C4-2B (cell line): ENCODE results near the gene SLC39A3.

Experiments
- H3K27ac ChIP-seq: fragments of 450-650 bp; 2 replicates; pipeline ENCODE4 v1.5.1; 2017
- ZFX ChIP-seq: fragments of 450-650 bp; IDR thresholded peaks from 2 replicates; pipeline ENCODE4 v1.6.1; 2017
- TF ChIP-seq, protein P1 (sequence below): fragments of 450-650 bp; conservative IDR thresholded peaks from 2 replicates; pipeline ENCODE4 v1.5.1; 2017; ENCODE audit warnings: mild to moderate bottlenecking

The SLC39A3 gene

DNA sequence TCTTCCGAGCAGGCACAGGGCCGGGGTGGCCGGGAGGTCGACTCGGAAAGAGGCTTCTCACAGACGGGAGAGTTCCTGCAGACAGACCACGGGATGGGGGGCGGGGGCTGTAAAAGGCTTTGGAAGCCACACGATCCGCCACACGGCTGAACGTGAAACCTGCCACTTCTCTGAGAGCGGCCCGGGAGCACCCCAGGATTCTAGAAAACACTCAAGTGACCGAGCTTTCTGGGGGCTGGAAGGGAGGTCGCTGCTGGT is 15.6 kb upstream of the SLC39A3 start:
- no peak overlapping the region for H3K27ac ChIP-seq
- TF ChIP-seq, protein P1, sequence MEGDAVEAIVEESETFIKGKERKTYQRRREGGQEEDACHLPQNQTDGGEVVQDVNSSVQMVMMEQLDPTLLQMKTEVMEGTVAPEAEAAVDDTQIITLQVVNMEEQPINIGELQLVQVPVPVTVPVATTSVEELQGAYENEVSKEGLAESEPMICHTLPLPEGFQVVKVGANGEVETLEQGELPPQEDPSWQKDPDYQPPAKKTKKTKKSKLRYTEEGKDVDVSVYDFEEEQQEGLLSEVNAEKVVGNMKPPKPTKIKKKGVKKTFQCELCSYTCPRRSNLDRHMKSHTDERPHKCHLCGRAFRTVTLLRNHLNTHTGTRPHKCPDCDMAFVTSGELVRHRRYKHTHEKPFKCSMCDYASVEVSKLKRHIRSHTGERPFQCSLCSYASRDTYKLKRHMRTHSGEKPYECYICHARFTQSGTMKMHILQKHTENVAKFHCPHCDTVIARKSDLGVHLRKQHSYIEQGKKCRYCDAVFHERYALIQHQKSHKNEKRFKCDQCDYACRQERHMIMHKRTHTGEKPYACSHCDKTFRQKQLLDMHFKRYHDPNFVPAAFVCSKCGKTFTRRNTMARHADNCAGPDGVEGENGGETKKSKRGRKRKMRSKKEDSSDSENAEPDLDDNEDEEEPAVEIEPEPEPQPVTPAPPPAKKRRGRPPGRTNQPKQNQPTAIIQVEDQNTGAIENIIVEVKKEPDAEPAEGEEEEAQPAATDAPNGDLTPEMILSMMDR, result no peak

DNA sequence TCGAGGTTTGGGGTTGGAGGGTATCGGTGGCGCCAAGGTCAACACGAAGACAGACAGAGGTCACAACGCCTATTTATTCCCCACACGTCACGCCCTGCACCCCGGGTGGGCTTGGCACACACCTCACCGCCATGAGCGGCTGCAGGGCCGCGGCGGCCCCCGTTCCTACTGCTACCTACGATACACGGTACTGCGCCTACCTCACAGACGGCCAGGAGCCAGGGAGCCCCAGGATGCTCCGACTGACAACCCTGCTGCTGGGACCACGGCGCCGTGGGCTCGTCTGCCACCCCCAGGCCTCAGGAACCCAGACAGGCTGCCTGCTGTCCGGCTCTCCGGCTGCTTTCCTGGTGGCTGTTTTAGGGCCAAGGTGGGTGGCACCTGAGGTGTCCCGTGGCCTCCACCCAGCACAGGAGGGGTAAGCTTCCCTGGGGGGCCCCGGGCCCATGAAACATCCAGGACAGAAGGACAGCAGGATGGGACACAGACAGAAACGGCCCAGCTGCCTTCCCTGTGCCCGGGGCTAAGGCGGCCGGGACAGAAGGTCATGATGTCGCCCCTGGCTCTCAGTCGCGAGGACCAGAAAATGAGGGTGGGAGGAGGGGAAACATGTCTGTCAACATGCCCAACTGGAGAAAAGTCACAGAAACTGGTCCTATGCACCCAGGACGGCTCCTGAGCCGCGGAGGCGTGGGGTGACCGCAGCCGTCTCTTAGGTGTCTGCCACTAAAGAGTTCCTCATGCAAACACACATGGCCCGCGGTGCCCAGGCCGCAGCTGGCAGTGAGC is 15.0 kb upstream of the SLC39A3 start:
- no peak overlapping the region for H3K27ac ChIP-seq
- no peak for TF ChIP-seq ZFX
- TF ChIP-seq, protein P1, result no peak

DNA sequence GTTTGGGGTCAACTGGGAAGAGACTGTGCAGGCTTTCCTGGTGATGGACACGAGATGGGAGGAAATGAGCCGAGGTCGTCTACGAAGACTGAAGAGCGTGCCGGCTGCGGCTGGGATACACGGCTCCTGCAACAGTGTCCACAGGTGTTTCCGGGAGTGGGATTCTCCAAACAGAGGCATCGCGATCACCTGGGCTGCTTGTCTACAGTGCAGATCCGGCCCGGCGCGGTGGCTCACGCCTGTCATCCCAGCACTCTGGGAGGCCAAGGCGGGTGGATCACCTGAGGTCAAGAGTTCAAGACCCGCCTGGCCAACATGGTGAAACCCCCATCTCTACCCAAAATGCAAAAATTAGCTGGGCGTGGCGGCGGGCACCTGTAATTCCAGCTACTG is 11.6 kb upstream of the SLC39A3 start:
- no peak for TF ChIP-seq ZFX
- TF ChIP-seq, protein P1, result no peak
- no peak overlapping the region for H3K27ac ChIP-seq

DNA sequence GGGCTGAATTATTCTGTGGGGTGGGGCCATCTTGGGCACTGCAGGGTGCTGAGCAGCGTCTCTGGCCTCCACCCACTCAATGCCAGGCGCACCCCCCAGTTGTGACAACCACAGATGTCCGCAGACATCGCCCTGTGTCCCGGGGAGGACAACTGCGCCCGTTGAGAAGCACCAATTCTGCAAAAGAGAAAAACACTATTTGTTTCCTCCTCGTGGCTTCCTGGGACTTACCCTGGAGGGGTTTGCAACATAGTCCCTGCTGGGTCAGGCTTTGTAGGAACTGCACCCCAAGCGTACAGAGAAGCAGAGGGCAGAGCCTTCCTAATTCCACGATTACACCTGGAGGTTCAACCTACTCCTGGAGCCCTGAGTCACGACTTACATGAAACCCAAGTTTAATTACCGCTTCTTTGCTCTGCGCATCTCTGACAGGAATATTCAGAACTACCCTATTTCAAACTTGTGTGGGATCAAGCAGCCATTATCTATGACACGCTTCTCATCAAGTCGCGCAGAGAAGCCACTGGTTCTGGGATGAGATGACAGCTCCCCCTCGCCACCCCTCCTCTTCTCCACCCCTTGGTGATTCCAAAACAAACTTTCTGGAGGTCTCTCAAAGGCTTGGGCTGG is 11.1 kb upstream of the SLC39A3 start:
- H3K27ac ChIP-seq, result no peak overlapping the region
- TF ChIP-seq, protein P1, result no peak

DNA sequence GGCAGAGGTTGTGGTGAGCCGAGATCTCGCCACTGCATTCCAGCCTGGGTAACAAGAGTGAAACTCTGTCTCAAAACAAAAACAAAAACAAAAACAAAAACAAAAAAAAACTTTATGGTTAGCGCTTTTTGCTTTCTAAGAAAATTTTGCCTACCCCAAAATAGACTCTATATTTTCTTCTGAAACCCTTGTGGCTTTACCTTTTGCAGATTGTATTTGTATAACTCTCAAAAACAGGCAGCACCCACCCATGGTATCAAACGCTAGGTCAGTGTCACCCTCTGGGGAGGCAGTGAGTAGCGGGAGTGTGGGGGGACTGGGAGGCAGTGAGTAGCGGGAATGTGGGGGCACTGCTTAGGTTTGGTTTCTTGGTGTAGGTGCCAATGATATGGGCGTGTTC is 7.5 kb upstream of the SLC39A3 start:
- H3K27ac ChIP-seq, result no peak overlapping the region
- TF ChIP-seq ZFX, result no peak
- TF ChIP-seq, protein P1, result no peak

DNA sequence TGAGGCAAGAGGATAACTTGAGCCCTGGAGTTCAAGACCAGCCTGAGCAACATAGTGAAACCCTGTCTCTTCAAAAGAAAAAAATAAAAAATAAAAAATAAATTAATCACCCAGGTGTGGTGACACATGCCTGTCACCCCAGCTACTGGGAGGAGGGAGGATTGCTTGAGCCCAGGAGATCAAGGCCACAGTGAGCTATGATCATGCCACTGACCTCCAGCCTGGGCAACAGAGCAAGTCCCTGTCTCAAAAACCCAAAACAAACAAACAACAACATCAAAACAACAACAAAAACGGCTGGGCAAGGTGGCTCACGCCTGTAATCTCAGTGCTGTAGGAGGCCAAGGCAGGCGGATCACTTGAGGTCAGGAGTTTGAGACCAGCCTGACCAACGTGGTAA is 4.3 kb upstream of the SLC39A3 start:
- no peak for TF ChIP-seq ZFX
- TF ChIP-seq, protein P1, result no peak

DNA sequence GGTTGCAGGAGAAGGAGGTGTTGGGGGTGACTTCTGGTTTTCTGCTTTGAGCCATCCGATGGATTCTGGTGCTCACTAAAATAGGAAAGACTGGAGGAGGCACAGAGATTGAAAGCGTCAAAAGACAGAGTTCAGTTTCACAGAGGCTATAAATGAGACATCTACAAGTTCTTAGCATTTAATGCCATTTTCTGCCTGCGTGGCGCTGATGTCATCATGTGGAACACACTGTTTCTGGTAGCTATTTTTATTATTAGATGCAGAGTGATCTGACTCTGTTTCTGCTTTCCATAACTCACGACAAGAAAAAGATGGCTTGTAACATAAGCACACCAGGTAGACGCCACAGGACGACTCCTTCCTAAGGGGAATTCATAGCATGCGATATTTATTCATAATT is 3.3 kb upstream of the SLC39A3 start:
- TF ChIP-seq ZFX, result no peak
- TF ChIP-seq, protein P1, result no peak
- H3K27ac ChIP-seq, result no peak overlapping the region

More for the DNA sequence above, 4.3 kb upstream of the SLC39A3 start:
- H3K27ac ChIP-seq, result no peak overlapping the region
